ENCODE measurements around the gene EFEMP1. TPM values are rescaled to one million over a fixed set of nuclear protein-coding genes. Genes with fewer than 3 reads are reported as not detected.
A peak's percentile ranks its signal among the peaks of the same experiment; 100 is the strongest.

The EFEMP1 gene
- total RNA-seq, 1 donor from 2014 or later: 40.7 TPM

- Histone ChIP-seq H3K36me3 (ENCODE audit: control insufficient read depth, insufficient read depth, low read length) (no peaks in the 10 kb centered on the region), H3K27me3 (ENCODE audit: control insufficient read depth, insufficient read depth, low read length) (peaks cover 3% of the 10 kb centered on the region), H3K4me3 (ENCODE audit: low read depth, low read length) (peak overlapping the region; percentile 65)
- DNase-seq (ENCODE audit: low read depth): no peak
- no peak for TF ChIP-seq CTCF (IDR thresholded peaks at IDR 0.05; ENCODE audit: insufficient read depth, low read length, poor library complexity, severe bottlenecking)
Measured at GRCh38 chr2:55922291-55922907, 1.2 kb downstream of the EFEMP1 start.

GRCh38 chr2:55919574-55919973, 4.0 kb downstream of the EFEMP1 start:
- no peaks in the 10 kb centered on the region for H3K36me3 ChIP-seq (ENCODE audit: control insufficient read depth, insufficient read depth, low read length)
- no peak for TF ChIP-seq CTCF (IDR thresholded peaks at IDR 0.05; ENCODE audit: insufficient read depth, low read length, poor library complexity, severe bottlenecking)
- DNase-seq (ENCODE audit: low read depth): no peak
- peaks cover 3% of the 10 kb centered on the region for H3K27me3 ChIP-seq (ENCODE audit: control insufficient read depth, insufficient read depth, low read length)
- no peak overlapping the region for H3K4me3 ChIP-seq (ENCODE audit: low read depth, low read length)

GRCh38 chr2:55918856-55919255, 4.7 kb downstream of the EFEMP1 start:
- DNase-seq (ENCODE audit: low read depth): no peak

GRCh38 chr2:55917713-55918390, 5.7 kb downstream of the EFEMP1 start:
- Histone ChIP-seq H3K27me3 (ENCODE audit: control insufficient read depth, insufficient read depth, low read length) (no peaks in the 10 kb centered on the region), H3K36me3 (ENCODE audit: control insufficient read depth, insufficient read depth, low read length) (no peaks in the 10 kb centered on the region), H3K4me3 (ENCODE audit: low read depth, low read length) (no peak overlapping the region)
- no peak for DNase-seq (ENCODE audit: low read depth)
- no peak for TF ChIP-seq CTCF (IDR thresholded peaks at IDR 0.05; ENCODE audit: insufficient read depth, low read length, poor library complexity, severe bottlenecking)

More at GRCh38 chr2:55918856-55919255, 4.7 kb downstream of the EFEMP1 start:
- H3K36me3 ChIP-seq (ENCODE audit: control insufficient read depth, insufficient read depth, low read length): no peaks in the 10 kb centered on the region
- peaks cover 3% of the 10 kb centered on the region for H3K27me3 ChIP-seq (ENCODE audit: control insufficient read depth, insufficient read depth, low read length)
- no peak for TF ChIP-seq CTCF (IDR thresholded peaks at IDR 0.05; ENCODE audit: insufficient read depth, low read length, poor library complexity, severe bottlenecking)
- H3K4me3 ChIP-seq (ENCODE audit: low read depth, low read length): no peak overlapping the region

- Histone ChIP-seq H3K36me3 (ENCODE audit: control insufficient read depth, insufficient read depth, low read length) (no peaks in the 10 kb centered on the region), H3K27me3 (ENCODE audit: control insufficient read depth, insufficient read depth, low read length) (no peaks in the 10 kb centered on the region), H3K4me3 (ENCODE audit: low read depth, low read length) (no peak overlapping the region)
- no peak for DNase-seq (ENCODE audit: low read depth)
- TF ChIP-seq CTCF (IDR thresholded peaks at IDR 0.05; ENCODE audit: insufficient read depth, low read length, poor library complexity, severe bottlenecking): no peak
Measured at GRCh38 chr2:55917117-55917516, 6.5 kb downstream of the EFEMP1 start.

All from kidney epithelial cell (primary cell).